Measurements from ENCODE around the gene ACOX3.

DNA sequence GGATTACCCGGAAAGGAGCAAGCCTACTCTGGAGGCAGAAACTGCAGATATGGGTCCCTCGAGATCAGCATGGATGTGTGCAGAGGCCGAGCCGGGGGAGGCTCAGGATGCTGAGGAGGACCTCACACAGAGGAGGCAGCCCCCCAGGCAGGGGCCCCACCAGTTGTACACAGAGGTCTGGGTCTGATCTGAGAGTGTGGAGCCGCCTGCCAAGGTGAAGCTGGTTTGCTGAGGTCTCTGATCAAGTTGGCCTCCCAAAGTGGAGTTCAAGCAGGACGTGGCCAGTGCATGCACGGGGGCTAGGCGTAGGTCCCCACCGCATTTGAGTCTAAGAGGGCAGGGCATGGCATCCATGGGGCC is 35.0 kb downstream of the ACOX3 start:
- TF ChIP-seq POLR2A (IDR thresholded peaks at IDR 0.05; ENCODE audit: low read length) (no peak), GATA1 (IDR thresholded peaks at IDR 0.05; ENCODE audit: low read depth, low read length) (no peak)

Data from erythroblast (primary cell).